Measurements from ENCODE around the gene PLEKHG1.

PLEKHG1 gene

GRCh38 chr6:150565945-150566344 is 33.7 kb upstream of the PLEKHG1 start:
- Histone ChIP-seq H3K4me1 (ENCODE audit: control insufficient read depth in 1 of 2, insufficient read depth in 1 of 2, low read depth in 1 of 2, low read length in 1 of 2) (no peaks in the 10 kb centered on the region), H3K9me3 (no peaks in the 10 kb centered on the region), H3K27me3 (peaks cover 5% of the 10 kb centered on the region), H3K27ac (no peak overlapping the region), H3K36me3 (no peaks in the 10 kb centered on the region), H3K4me3 (ENCODE audit: low read depth in 1 of 2, low read length in 1 of 2) (no peak overlapping the region)
- no peak for TF ChIP-seq CTCF (IDR thresholded peaks at IDR 0.05)

GRCh38 chr6:150566486-150566885 is 33.2 kb upstream of the PLEKHG1 start:
- no peaks in the 10 kb centered on the region for H3K4me1 ChIP-seq (ENCODE audit: control insufficient read depth in 1 of 2, insufficient read depth in 1 of 2, low read depth in 1 of 2, low read length in 1 of 2)
- H3K9me3 ChIP-seq, result no peaks in the 10 kb centered on the region
- H3K4me3 ChIP-seq (ENCODE audit: low read depth in 1 of 2, low read length in 1 of 2), result no peak overlapping the region
- H3K27ac ChIP-seq, result no peak overlapping the region
- H3K27me3 ChIP-seq, result peaks cover 8% of the 10 kb centered on the region
- TF ChIP-seq CTCF (IDR thresholded peaks at IDR 0.05), result no peak
- H3K36me3 ChIP-seq, result no peaks in the 10 kb centered on the region

- H3K4me1 ChIP-seq (ENCODE audit: control insufficient read depth in 1 of 2, insufficient read depth in 1 of 2, low read depth in 1 of 2, low read length in 1 of 2), result no peaks in the 10 kb centered on the region
- H3K9me3 ChIP-seq, result no peaks in the 10 kb centered on the region
- no peak for TF ChIP-seq CTCF (IDR thresholded peaks at IDR 0.05)
- no peak overlapping the region for H3K4me3 ChIP-seq (ENCODE audit: low read depth in 1 of 2, low read length in 1 of 2)
- H3K36me3 ChIP-seq, result no peaks in the 10 kb centered on the region
- peaks cover 8% of the 10 kb centered on the region for H3K27me3 ChIP-seq
- H3K27ac ChIP-seq, result no peak overlapping the region
Observed at GRCh38 chr6:150567380-150567779, 32.3 kb upstream of the PLEKHG1 start.

GRCh38 chr6:150567823-150568383 is 31.8 kb upstream of the PLEKHG1 start:
- Histone ChIP-seq H3K27ac (no peak overlapping the region), H3K9me3 (no peaks in the 10 kb centered on the region), H3K36me3 (no peaks in the 10 kb centered on the region), H3K27me3 (peaks cover 11% of the 10 kb centered on the region), H3K4me1 (ENCODE audit: control insufficient read depth in 1 of 2, insufficient read depth in 1 of 2, low read depth in 1 of 2, low read length in 1 of 2) (no peaks in the 10 kb centered on the region), H3K4me3 (ENCODE audit: low read depth in 1 of 2, low read length in 1 of 2) (no peak overlapping the region)
- TF ChIP-seq CTCF (IDR thresholded peaks at IDR 0.05), result no peak

- no peak overlapping the region for H3K27ac ChIP-seq
- peaks cover 17% of the 10 kb centered on the region for H3K27me3 ChIP-seq
- no peak overlapping the region for H3K4me3 ChIP-seq (ENCODE audit: low read depth in 1 of 2, low read length in 1 of 2)
- H3K4me1 ChIP-seq (ENCODE audit: control insufficient read depth in 1 of 2, insufficient read depth in 1 of 2, low read depth in 1 of 2, low read length in 1 of 2), result no peaks in the 10 kb centered on the region
- no peak for TF ChIP-seq CTCF (IDR thresholded peaks at IDR 0.05)
- no peaks in the 10 kb centered on the region for H3K9me3 ChIP-seq
- H3K36me3 ChIP-seq, result no peaks in the 10 kb centered on the region
Observed at GRCh38 chr6:150568560-150568959, 31.1 kb upstream of the PLEKHG1 start.

GRCh38 chr6:150569161-150569560 is 30.5 kb upstream of the PLEKHG1 start:
- Histone ChIP-seq H3K36me3 (no peaks in the 10 kb centered on the region), H3K9me3 (no peaks in the 10 kb centered on the region), H3K4me3 (ENCODE audit: low read depth in 1 of 2, low read length in 1 of 2) (no peak overlapping the region), H3K4me1 (ENCODE audit: control insufficient read depth in 1 of 2, insufficient read depth in 1 of 2, low read depth in 1 of 2, low read length in 1 of 2) (no peaks in the 10 kb centered on the region), H3K27ac (no peak overlapping the region), H3K27me3 (peaks cover 23% of the 10 kb centered on the region)
- no peak for TF ChIP-seq CTCF (IDR thresholded peaks at IDR 0.05)

Data from neutrophil (primary cell).